BE2C (cell line): ENCODE data around the gene GAS5.
A peak's percentile ranks its signal among the peaks of the same experiment; 100 is the strongest.

ENCODE experiments used
- DNase-seq: peaks from one replicate; pipeline ENCODE4 v3.0.0-alpha.2; 2020
- H3K27me3 ChIP-seq: fragments of 250-450 bp; sonication (Bioruptor Pico); 2 replicates; pipeline ENCODE4 v1.5.1; 2020; ENCODE audit warnings: mild to moderate bottlenecking
- H3K36me3 ChIP-seq: fragments of 250-450 bp; sonication (Bioruptor Pico); 2 replicates; pipeline ENCODE4 v1.5.1; 2020; ENCODE audit warnings: mild to moderate bottlenecking
- H3K4me1 ChIP-seq: fragments of 250-450 bp; sonication (Bioruptor Pico); 2 replicates; pipeline ENCODE4 v1.5.1; 2020
- H3K4me3 ChIP-seq: 2 replicates; pipeline ENCODE4 v1.5.1; 2011; ENCODE audit warnings: low read depth, low read length
- H3K9me3 ChIP-seq: fragments of 250-450 bp; sonication (Bioruptor Pico); 2 replicates; pipeline ENCODE4 v1.5.1; 2020
- CTCF ChIP-seq: IDR thresholded peaks from 2 replicates; pipeline ENCODE4 v1.5.1; 2012; ENCODE audit warnings: mild to moderate bottlenecking, low read depth, low read length

Gene GAS5

GRCh38 chr1:173868266-173869020, 654 bp upstream of the GAS5 start, which contains the start of gene ZBTB37:
Gene ZBTB37, plus strand, starts transcription at chr1:173868380. Its CDS starts 1,846 bp downstream, at chr1:173870226.
- H3K36me3 ChIP-seq, result peaks cover 43% of the 10 kb centered on the region

GRCh38 chr1:173867141-173867752, 542 bp downstream of the GAS5 start:
- Histone ChIP-seq H3K4me1 (peaks cover 12% of the 10 kb centered on the region), H3K27me3 (no peaks in the 10 kb centered on the region), H3K4me3 (peak overlapping the region; percentile 95), H3K36me3 (peaks cover 54% of the 10 kb centered on the region), H3K9me3 (no peaks in the 10 kb centered on the region)
- DNase-seq, result peak; percentile 13
- no peak for TF ChIP-seq CTCF

More at GRCh38 chr1:173868266-173869020, 654 bp upstream of the GAS5 start, which contains the start of gene ZBTB37:
- DNase-seq, result peak; percentile 92
- no peaks in the 10 kb centered on the region for H3K27me3 ChIP-seq
- peak within 1 kb of the TSS; percentile 95 for H3K4me3 ChIP-seq
- TF ChIP-seq CTCF, result no peak
- H3K9me3 ChIP-seq, result no peaks in the 10 kb centered on the region
- H3K4me1 ChIP-seq, result peaks cover 12% of the 10 kb centered on the region

- TF ChIP-seq CTCF, result no peak
- Histone ChIP-seq H3K27me3 (no peaks in the 10 kb centered on the region), H3K9me3 (no peaks in the 10 kb centered on the region), H3K4me3 (peak overlapping the region; percentile 95), H3K36me3 (peaks cover 59% of the 10 kb centered on the region), H3K4me1 (peaks cover 12% of the 10 kb centered on the region)
- DNase-seq, result no peak
Measured at GRCh38 chr1:173866413-173867115, 1.2 kb downstream of the GAS5 start.

- Histone ChIP-seq H3K4me1 (peaks cover 2% of the 10 kb centered on the region), H3K4me3 (peak overlapping the region; percentile 95), H3K27me3 (no peaks in the 10 kb centered on the region), H3K9me3 (no peaks in the 10 kb centered on the region), H3K36me3 (peaks cover 68% of the 10 kb centered on the region)
- TF ChIP-seq CTCF, result no peak
- DNase-seq, result no peak
Measured at GRCh38 chr1:173865468-173866164, 2.2 kb downstream of the GAS5 start.

GRCh38 chr1:173864179-173864867, 3.5 kb downstream of the GAS5 start:
- no peak for DNase-seq
- Histone ChIP-seq H3K27me3 (no peaks in the 10 kb centered on the region), H3K36me3 (peaks cover 80% of the 10 kb centered on the region), H3K9me3 (no peaks in the 10 kb centered on the region), H3K4me1 (no peaks in the 10 kb centered on the region; the same call in 1 of the 2 replicates), H3K4me3 (peak overlapping the region; percentile 95)
- no peak for TF ChIP-seq CTCF
